HG02852 (cell line): Measurements from ENCODE around the gene SND1.
"Not testable (repeated sequence)": the region's sequence is repeated elsewhere in the genome, so short reads cannot be mapped to it uniquely, and the experiment has no call there.

ENCODE experiments used
- ATAC-seq: cut with Tn5 transposase; IDR thresholded peaks from one replicate; pipeline ENCODE4 v1.9.1; 2021; ENCODE audit warnings: mild to moderate bottlenecking, moderate library complexity; ENCODE audit not compliant: unreplicated experiment

Gene SND1

GRCh38 chr7:127822822-127823508, 171.0 kb downstream of the SND1 start:
- ATAC-seq, result no peak

- no peak for ATAC-seq
Observed at GRCh38 chr7:127824682-127825081, 172.7 kb downstream of the SND1 start.

GRCh38 chr7:127828843-127829500, 177.0 kb downstream of the SND1 start:
- peak; percentile 72 for ATAC-seq

DNA sequence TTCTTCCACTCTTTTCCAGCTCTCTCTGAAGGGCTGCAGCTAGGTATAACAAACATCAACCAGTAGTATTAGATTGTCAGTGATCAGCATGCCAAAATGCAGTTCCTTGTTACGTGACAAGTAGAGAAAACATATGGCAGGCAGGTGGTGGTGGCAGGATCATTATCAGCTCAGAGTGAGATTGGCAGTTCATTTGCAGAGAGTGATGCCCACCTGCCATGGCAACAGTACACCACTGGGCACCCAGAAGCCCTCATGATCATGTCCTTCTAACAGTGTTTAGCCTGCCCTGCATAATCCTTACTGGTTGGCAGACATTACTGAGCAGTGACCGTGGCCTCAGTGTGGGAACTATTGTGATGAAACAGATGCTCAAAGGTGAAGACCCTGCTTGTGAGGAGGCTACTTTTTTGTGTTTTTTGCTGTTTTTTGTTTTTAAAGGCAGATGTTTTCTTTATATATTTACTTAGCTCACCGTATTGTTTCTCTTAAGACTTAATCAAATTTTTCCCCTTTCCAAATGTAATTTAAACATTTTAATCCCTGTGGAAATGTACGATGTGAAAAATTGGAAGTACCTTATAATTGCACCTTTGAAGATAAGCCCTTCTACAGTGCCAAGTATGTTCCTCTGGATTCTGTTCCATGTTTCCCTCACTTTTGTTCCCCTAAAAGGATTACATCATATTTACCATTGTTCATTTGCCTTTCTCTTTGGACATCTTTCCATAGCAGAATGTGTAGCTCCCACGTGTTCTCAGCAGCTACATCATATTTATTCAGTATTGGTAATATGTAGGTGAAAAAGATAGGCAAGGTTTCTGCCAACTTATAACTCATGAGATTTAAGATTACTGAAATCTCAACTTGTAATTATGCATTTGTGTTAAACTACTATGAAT, 179.6 kb downstream of the SND1 start:
- ATAC-seq, result no peak

DNA sequence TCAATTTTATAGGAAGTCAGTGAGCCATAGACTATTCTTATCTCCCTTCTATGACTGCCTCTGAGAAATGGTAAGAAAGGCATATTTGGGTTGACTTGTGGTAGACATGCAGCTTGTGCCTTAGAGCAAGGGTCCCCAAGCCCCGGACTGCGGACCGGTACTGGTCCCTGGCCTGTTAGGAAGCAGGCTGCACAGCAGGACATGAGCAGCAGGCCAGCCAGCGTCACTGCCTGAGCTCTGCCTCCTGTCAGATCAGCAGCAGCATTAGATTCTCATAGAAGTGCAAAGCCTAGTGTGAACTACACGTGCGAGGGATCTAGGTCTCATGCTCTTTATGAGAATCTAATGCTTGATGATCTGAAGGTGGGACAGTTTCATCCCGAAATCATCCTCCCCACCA, 180.6 kb downstream of the SND1 start:
- ATAC-seq, result no peak

GRCh38 chr7:127833641-127834040, 181.6 kb downstream of the SND1 start:
- no peak for ATAC-seq

DNA sequence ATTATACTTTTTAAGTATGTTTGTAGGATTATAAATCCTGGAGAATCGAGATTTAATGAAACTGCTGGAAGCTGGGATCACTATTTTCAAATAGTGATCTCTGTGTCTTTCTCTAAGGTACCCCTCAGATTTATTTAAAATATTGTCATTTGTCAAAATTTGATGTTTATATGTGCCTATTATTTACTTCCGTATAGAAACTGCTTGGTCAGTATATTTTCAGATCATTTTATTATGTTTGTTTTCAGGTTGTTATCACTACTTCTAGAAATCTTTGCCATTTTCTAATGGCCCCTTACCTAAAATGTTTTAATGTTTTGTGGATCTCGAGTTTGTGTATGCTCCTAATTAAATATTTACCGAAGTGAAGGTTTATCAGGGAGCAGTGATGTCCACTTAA, 183.7 kb downstream of the SND1 start:
- ATAC-seq, result no peak

DNA sequence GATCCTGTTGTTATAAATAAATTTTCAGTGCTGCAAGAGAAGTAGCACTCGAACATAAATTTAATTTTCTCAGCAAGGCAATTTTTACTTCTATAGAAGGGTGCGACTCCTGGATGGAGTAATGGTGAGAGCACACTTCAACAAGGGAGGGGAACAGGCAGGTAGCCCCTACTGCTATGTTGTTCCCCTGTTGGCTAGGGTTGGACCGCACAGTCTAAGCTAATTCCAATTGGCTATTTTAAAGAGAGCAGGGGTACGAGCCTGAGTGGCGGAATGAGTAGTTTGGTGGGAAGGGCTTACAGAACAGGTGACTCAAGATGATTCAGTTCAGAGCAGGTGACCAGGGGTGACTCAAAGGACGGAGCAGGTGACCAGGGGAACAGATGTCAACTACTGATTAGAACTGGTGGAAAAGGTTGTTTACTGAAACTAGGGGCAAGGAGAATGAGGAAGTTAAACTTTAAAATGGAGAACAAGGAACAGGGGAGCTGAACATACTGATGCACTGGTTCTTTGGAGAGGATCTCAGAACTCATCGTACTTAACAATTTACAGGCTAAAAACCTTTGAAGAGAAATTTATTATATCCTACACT, 185.9 kb downstream of the SND1 start:
- not testable (repeated sequence) for ATAC-seq

GRCh38 chr7:127838816-127839415, 186.9 kb downstream of the SND1 start:
- no peak for ATAC-seq

DNA sequence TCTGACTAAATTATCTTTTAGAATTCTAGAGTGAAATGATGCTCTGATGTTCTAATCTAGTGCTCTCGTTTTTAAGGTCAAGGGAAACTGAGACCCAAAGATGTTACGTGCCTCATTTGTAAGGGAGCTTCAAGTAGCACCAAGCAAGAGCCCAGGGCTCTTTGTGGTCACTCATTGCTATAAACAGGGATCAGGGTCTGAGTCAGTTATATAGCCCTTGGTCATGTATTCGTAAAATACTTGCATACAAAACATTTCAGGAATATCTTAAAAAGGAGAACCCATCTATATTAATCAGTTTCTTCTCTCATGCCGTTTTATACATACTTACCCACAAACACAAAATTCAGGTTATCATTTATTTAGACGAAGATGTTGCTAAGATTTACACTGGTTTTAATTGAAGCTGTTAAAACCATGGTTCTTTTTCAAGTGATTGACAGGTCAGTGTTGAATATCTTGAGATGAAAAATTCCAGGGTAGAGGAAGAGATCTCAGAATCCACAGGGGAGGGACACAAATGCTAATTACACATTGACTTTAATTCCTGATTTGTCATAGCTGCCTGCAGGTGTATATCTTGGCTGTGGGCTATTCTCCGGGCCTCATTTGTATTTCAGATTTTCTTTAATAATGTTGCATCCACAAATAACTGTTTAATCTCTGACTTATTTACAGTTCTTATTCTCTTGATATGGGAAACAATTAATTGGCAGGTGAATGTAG, 188.4 kb downstream of the SND1 start:
- no peak for ATAC-seq

DNA sequence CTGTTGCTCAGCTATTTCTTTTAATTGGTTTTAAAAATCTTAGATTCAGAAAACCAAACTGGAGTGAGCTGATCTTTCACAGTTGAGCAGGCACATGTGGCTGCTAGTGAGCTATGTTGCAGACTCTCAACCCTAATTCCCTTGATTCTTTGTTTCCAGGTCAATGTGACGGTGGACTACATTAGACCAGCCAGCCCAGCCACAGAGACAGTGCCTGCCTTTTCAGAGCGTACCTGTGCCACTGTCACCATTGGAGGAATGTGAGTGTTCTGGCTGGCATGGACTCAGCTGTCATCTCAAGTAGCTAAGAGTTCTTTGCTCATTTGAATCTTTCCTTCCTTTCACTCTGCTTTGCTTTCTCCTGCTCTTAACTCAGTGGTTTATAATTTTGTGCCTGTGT, 192.2 kb downstream of the SND1 start:
- ATAC-seq, result no peak

DNA sequence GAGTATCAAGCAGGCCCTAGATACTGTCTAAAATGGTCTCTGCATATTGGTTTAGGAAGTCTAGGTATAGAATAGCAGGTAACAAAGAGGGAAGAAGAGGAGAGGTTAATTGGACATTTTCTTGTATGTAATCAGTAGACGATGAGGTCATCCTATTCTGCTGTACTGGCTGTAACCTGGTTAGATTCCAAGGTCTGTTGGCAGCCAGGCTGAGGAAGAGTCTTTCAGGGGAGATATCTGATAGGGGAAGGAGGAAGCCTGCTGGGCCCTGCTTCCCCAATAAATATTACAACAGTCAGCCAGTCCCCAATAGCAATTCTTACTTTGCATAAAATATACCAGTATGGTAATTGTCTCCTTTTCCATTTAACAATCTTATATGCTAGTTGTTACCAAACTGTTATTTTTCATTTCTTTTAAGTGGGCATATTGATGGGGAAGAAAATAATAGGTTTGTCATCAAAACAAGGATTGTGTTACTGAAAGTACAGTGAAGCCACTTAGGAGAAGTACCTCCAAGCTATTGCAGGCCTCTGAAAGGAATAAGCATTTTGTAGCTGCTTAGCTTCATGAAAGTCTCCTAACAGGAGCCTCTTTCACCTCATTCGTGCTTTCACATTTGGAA, 192.8 kb downstream of the SND1 start:
- no peak for ATAC-seq

DNA sequence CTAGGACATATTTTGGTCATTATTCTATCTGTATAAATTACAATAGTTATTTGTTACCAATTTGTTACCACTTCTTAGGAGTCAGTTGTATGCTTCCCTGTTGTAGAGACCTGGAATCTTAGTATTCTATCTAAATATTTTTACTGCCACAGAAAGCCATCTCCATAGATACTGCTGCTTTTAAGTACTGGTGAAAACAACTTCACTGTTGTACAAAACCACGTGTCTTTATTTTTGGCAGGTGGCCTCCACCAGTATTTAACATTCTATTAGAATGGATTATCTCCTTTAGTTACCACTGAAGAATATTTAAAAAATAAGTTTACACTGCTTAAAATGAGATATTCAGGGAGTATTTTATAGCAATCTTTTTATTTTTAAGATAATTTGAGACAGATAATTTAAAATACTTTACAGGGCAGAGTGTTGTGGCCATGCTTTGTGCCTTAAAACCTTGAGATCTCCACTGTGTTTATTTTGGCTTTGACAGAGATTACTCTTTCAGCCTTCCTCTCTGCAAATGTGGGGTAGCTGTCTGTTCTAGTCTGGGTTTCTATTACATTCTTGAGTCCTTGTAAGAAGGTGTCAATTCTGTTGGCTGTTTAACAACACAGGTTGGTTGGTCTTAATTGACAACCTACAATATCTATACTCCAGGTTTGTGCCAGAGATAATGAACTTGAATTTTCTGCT, 193.7 kb downstream of the SND1 start:
- no peak for ATAC-seq

GRCh38 chr7:127847641-127848040, 195.6 kb downstream of the SND1 start:
- ATAC-seq, result no peak

- ATAC-seq, result no peak
Observed at GRCh38 chr7:127848241-127848640, 196.2 kb downstream of the SND1 start.

GRCh38 chr7:127850195-127850594, 198.2 kb downstream of the SND1 start:
- ATAC-seq, result peak; percentile 66

GRCh38 chr7:127854383-127854782, 202.4 kb downstream of the SND1 start:
- no peak for ATAC-seq

DNA sequence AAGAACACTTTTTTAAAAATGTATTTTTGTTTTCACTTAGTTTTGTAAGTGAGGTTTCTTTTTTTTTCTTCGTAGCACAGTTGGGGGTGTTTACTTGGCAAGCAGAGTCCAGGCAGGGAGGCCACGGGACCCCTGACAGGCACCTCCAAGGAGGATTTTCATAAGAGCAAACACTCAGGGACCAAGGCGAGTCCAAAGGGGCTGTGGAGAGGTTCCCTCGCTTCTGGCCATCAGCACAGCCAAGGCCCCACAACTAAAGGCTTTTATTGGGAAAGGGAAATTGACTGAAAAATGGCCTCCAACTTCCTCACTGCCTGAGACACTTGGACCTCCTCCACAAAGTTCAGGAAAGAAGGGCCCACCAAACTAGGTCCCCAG, 205.5 kb downstream of the SND1 start:
- no peak for ATAC-seq
